Right lobe of liver (tissue), 6 donors: Measurements from ENCODE around the gene SLC48A1. TPM values are rescaled to one million over a fixed set of nuclear protein-coding genes. Genes with fewer than 3 reads are reported as not detected.

Experiments used
- ATAC-seq, 4 donors: fragments of 200-7000 bp; cut with Tn5 transposase; one replicate each; pipeline ENCODE4 v1.9.1; 2020; ENCODE audit warnings: mild to moderate bottlenecking in 4 of 4, moderate library complexity in 4 of 4
- DNase-seq, 3 donors: peaks; one replicate each; pipeline ENCODE4 v3.0.0-alpha.2; 2020
- H3K27ac ChIP-seq, 3 donors: fragments of 200-600 bp; one replicate each; pipeline ENCODE4 v1.8.0; 2022
- H3K27me3 ChIP-seq, 2 donors: fragments of 200-600 bp; one replicate each; pipeline ENCODE4 v1.8.0; 2022
- H3K36me3 ChIP-seq, 4 donors: fragments of 200-600 bp; sonication (generic) in 1 of 4; one replicate each; pipeline versions ENCODE4 v1.5.1 to v1.8.0; 2017 to 2022; ENCODE audit warnings: control low read depth in 1 of 4
- H3K4me1 ChIP-seq, 4 donors: fragments of 200-600 bp; sonication (generic) in 1 of 4; one replicate each; pipeline versions ENCODE4 v1.5.1 to v1.8.0; 2017 to 2022; ENCODE audit warnings: control low read depth in 1 of 4
- H3K4me3 ChIP-seq, 3 donors: fragments of 200-600 bp; one replicate each; pipeline ENCODE4 v1.8.0; 2022
- H3K9me3 ChIP-seq, 4 donors: fragments of 200-600 bp; sonication (generic) in 1 of 4; one replicate each; pipeline versions ENCODE4 v1.5.1 to v1.8.0; 2017 to 2022; ENCODE audit warnings: control low read depth in 1 of 4
- CTCF ChIP-seq, 4 donors: fragments of 200-600 bp in 3 of 4; fragments of 450-650 bp in 1 of 4; IDR thresholded peaks; one replicate each; pipeline versions ENCODE4 v1.5.1 to v1.8.0; 2016 to 2022; ENCODE audit warnings: antibody characterized with exemption in 4 of 4, mild to moderate bottlenecking in 2 of 4
- POLR2A ChIP-seq: fragments of 450-650 bp; IDR thresholded peaks from one replicate; pipeline ENCODE4 v1.6.1; 2017; ENCODE audit warnings: antibody characterized with exemption, mild to moderate bottlenecking
- WGBS: methylation state at CpG from one replicate; pipeline ENCODE4 v1.1.6; 2018; ENCODE audit warnings: low coverage, low lambda C conversion rate; ENCODE audit not compliant: insufficient coverage; ENCODE audit errors: missing lambda C conversion rate; 5-methylcytosine and 5-hydroxymethylcytosine counted together
- intact Hi-C, 2 donors: fragments of 100-400 bp; cut with DNase I; formaldehyde crosslinking; loops; one replicate each; pipeline versions ENCODE4 v1.11.2 to v1.14.1; 2022
- total RNA-seq, 6 experiments: library from RNA; depleted of rRNA in 2 of 6; stranded (reverse); fragments of >200 nt in 2 of 6; fragmentation: NEBNext Ultra II Directional in 3 of 6; extraction: Animal tissue kit (Norgen Biotek cat#: 25700) in 3 of 6; gene quantifications; one replicate each; pipeline versions ENCODE4 v1.1.0 to v1.2.4, GENCODE V29; 2016 to 2023
- donor health status: DM: no; HTN: yes; CAD: no.
- donor health status: DM: no; HTN: no; CAD: no.
- donor health status: DM: no; HTN: no; CAD: no.
- donor health status: DM: no; HTN: yes; CAD: no.
- donor health status: DM: no; HTN: yes; CAD: no.

SLC48A1 gene
- total RNA-seq, 6 experiments from 2014 or later = 12.4 to 20.4 (median 18.0) TPM

GRCh38 chr12:47775100-47775911 lies 2.3 kb downstream of the SLC48A1 start:
- WGBS = 93% methylated on average over 3 of the region's 10 CpGs
- no peaks in the 10 kb centered on the region for H3K27me3 ChIP-seq
- H3K36me3 ChIP-seq = no peaks in the 10 kb centered on the region
- peak overlapping the region in 1 of 3 donors; percentile 51 for H3K27ac ChIP-seq
- intact Hi-C loops = loop anchor here in 1 of 2 donors (5.0 kb wide), 1 partner anchor 33 kb away; no protein-coding TSS in a partner anchor
- TF ChIP-seq POLR2A = no peak
- TF ChIP-seq CTCF (IDR thresholded peaks at IDR 0.05) = no peak
- no peaks in the 10 kb centered on the region for H3K9me3 ChIP-seq
- ATAC-seq = no peak
- peaks cover 0 to 29% (median 0%) of the 10 kb centered on the region in 4 donors for H3K4me1 ChIP-seq
- DNase-seq = no peak
- no peak overlapping the region for H3K4me3 ChIP-seq

- intact Hi-C loops = loop anchor here in 1 of 2 donors (5.0 kb wide), 1 partner anchor 34 kb away; no protein-coding TSS in a partner anchor
- DNase-seq = no peak
- TF ChIP-seq CTCF (IDR thresholded peaks at IDR 0.05) = no peak
- no peak overlapping the region for H3K4me3 ChIP-seq
- H3K36me3 ChIP-seq = peaks cover 0 to 2% (median 0%) of the 10 kb centered on the region in 4 donors
- peak overlapping the region in 2 of 3 donors; percentile 6 to 40 for H3K27ac ChIP-seq
- WGBS = 41% methylated on average over 3 of the region's 5 CpGs
- H3K9me3 ChIP-seq = no peaks in the 10 kb centered on the region
- H3K27me3 ChIP-seq = no peaks in the 10 kb centered on the region
- ATAC-seq = no peak
- H3K4me1 ChIP-seq = peaks cover 0 to 28% (median 0%) of the 10 kb centered on the region in 4 donors
These were observed 3.6 kb downstream of the SLC48A1 start for GRCh38 chr12:47776471-47777143.

- DNase-seq = no peak
These were observed 4.1 kb downstream of the SLC48A1 start for GRCh38 chr12:47777151-47777550.

More at GRCh38 chr12:47777151-47777550, 4.1 kb downstream of the SLC48A1 start:
- TF ChIP-seq POLR2A = no peak
- TF ChIP-seq CTCF (IDR thresholded peaks at IDR 0.05) = no peak
- peak overlapping the region; percentile 4 to 40 (median 6) for H3K27ac ChIP-seq
- H3K4me3 ChIP-seq = no peak overlapping the region
- H3K4me1 ChIP-seq = peaks cover 0 to 28% (median 0%) of the 10 kb centered on the region in 4 donors
- no CpG with 5 or more reads among the region's 1 CpG for WGBS
- intact Hi-C loops = loop anchor here in 1 of 2 donors (5.0 kb wide), 1 partner anchor 35 kb away; no protein-coding TSS in a partner anchor
- H3K27me3 ChIP-seq = no peaks in the 10 kb centered on the region
- H3K36me3 ChIP-seq = peaks cover 0 to 6% (median 0%) of the 10 kb centered on the region in 4 donors
- no peaks in the 10 kb centered on the region for H3K9me3 ChIP-seq
- ATAC-seq = no peak
